Renal cortex interstitium (tissue), 11 donors: ENCODE measurements around the gene NEO1. TPM values are rescaled to one million over a fixed set of nuclear protein-coding genes. Genes with fewer than 3 reads are reported as not detected.

ENCODE experiments used
- DNase-seq, 11 donors: peaks; one replicate each; pipeline ENCODE4 v3.0.0-alpha.2; 2013; ENCODE audit warnings: low read depth in 9 of 11, low spot score in 4 of 11; ENCODE audit errors: extremely low read depth in 1 of 11
- polyA plus RNA-seq, 3 donors: library from polyadenylated mRNA; unstranded; fragments of 120-200 nt; gene quantifications; one replicate each; pipeline ENCODE4 v1.2.1, GENCODE V29; 2013; ENCODE audit not compliant: insufficient read length in 3 of 3

Gene NEO1
- polyA plus RNA-seq, 3 donors, result 128 to 150 (median 142) TPM

DNA sequence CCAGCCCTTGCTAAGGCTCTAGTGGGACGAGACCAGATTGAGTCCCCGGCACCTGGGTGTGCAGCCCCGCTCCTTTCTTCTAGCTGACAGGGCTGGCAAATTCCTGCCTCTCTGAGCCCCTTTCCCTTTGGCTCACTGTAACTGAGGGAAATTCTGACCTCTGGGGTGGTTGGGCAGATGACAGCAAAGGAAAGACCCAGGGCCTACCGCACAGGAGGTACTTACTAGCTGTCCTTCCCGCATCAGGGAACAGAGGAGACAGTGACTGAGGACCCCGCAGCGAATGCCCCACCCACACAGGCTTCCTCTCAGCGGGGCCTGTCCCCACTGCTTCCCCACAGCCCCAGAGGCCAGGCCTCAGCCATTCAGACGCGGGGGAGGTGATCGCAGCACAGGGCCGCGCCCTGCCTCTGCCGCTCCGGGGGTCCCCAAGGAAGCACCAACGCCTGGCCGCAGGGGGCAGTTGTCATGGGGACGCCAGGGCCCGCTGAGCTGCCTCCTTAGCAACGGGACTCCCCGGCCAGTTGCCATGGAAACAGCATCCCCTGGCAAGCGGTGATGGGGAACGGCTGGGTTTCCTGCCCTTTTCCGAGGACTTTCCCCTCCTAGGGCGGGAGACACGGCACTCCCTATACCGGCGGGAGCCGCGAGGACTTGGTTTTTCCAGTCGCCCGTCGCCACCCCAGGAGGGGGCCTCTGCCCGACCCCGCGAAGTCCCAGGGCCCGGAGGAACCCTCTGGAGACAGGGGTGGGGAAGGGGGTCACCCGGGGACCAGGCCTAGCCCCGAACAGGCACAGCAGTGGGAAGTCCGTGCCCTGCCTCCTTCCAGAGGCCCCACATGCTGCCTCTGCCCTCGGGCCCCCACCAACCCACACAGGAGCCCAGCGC lies 266.4 kb downstream of the NEO1 start:
- DNase-seq, result peak in 8 of 11 donors; percentile 13 to 46 (median 24)

DNA sequence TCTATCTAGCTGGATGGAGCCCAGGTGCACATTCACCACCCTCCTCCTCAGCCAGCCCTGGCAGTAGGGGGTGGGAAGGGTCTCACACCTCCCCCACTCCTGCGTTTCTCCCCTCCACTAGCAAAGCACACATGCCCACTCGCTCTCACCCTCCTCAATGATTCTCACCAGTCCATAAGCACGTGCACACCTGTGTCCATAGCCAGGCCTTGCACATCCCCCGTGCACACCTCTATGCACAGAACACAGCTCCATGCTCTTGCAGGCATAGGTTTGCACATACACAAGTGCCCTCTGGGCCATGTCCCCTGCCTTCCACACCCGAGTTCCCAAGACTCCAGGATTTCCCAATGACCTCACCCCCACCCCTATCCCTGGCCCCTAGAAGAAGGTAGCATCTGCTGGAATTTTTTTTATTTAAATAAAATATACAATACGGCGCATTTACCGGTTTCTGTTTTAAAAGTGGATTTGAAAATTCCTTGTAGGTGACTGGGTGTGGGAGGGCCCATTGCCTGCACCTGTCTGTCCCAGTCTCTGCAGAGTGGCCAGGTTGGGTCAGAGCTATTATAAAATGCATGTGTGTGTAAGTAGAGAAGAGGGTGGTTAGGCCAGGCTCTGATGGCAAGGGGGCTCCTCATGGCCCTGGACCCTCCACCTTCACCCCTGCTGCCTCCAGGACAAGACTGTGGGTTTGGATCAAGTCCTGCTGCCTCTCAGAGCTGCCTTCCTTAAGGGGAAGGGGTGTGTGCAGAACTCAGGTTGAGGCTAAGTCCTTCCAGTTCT lies 267.4 kb downstream of the NEO1 start:
- no peak for DNase-seq

DNA sequence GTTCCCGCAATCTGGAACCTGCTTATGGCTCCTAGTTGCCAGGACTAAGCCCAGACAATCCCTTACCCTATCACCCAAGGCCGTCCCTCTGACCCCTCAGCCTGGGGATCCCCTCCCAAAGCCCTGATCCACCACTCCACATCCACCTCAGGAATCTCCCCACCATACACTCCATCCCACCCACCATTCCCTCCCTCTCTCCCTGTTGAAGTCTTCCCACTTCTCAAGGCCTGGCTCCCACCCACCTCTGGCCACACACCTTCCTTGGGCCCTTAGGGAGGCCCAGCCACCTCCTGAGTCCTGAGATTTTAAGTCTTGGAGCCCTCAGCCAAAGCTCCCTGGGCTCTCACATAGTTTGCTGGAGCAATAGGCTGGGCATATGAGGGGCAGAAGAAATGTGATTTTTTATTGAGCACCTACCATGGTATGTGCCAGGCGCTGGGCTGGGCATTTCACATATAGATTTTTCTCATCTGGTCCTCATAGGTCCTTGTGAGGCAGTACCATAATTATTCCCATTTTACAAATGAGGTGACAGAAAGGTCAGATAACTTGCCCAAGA lies 268.4 kb downstream of the NEO1 start:
- no peak for DNase-seq

DNA sequence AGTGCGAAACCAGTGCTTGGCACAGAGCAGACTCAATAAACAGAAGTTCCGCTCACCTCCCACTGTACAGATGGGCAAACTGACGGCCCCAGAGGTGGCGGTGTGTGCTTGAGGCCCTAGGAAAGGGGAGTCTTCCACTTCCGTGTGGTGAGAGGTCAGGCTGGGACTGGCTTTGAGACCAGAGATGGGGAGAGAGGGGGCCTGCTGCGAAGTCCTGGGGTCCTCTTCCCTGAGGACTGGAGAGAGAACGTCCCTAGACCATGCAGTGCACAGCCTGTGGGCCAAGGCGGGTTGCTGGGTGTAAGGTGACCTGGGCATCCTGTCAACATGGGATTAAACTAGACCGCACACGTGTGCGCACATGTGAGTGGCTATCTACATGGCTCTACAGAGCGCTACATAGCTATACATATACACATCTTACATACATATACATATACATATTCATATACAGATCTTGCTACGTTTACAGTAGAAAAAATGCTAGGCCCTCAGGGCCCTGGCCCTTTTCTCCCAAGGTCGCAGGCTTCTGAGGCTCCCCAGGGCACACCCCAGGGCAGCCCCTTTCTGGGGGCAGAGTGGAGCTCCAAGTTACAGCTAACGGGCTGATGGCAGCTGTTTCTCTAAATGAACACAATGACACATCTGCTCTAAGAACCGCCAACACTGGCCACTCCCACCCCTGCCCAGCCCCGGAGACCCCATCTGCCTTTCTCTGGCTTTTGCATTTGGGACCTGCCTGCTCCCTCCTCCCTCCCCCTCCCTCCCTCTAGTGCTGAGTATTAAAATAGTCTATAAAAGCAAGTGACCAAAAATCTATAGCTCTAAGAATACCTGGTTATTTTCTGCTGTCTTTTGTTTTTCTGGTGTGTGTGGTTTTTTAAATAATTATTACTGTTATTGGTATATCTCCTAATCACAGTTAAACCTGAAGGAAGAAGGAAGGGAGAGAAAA lies 269.5 kb downstream of the NEO1 start:
- no peak for DNase-seq

DNA sequence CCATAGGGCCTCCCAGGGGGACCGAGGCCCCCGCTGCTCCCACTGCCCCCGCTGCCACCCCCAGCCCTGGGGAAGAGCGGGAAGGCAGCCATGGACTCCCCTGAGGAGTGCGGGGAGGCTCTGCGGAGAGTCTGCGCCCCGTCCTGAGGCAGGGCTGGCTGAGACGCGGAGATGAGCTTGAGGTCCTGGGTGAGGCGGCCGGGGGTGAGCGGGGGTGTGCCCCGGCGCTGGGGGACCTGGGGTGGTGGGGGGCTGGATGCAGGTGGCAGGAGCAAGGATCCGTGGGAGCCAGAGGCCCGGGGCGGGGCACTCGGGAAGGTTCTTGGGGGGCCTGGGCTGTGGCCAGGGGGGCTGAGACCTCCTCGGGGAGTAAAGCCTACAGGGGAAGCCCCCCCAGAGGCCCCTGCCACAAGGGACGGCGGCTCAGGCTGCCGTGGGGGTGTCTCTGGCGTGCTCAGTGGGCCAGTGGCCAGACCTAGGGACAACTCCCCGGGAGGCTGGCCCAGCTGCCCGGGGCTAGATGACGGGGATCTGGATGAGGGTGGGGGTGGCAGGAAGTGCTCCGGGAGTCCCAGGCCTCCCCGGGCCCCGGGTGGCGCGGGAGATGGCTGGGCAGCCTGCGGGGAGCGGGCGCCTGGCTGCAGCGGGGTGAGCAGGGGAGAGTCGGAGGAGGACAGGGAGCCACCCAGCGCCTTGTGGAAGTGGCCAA lies 270.6 kb downstream of the NEO1 start:
- DNase-seq, result no peak

DNA sequence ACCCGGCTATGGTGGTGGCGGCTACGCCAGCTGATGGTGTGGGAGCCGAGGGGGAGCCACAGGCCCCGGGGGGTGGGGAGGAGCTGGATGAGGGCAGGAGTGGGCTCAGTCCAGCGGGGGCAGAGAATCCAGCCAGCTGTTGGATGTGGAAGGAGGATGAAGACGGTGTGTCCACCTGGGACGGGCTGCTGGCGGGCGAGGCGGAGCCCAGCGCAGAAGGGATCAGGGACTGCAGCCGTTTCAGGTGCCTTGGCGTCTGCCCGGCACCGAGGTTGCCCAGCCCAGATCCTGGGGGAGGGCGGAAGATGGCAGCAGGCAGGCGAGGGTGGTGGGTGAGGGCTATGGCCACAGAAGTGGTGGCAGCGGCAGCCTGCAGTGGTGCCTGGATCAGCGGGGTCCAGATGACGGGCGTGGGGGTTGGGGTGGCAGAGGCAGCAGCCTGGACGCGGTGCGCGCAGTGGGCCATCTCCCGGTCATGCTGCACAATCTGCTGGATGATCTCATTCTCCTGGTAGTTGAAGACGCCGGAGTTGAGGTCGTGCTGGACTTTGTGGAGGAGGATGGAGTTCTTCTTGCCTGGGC lies 271.2 kb downstream of the NEO1 start:
- DNase-seq, result no peak

DNA sequence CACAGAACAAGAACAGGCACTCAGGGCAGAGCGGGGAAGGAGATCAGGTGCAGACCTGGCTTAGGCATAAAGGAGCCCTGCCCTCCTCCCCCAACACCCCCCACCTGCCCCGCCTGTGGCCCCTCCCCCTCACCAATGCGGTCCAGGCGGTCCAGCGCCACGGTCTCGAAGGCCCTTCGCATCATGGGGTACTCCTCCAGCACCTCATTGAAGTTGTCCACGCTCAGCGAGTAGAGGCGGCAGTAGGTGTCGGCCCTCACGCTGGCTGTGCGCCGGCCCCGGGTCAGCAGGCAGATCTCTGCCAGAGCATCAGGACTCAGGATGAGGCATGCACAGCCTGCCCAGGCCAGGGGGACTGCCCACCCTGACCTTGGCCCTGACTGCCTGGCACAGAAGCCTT lies 271.7 kb downstream of the NEO1 start:
- no peak for DNase-seq

DNA sequence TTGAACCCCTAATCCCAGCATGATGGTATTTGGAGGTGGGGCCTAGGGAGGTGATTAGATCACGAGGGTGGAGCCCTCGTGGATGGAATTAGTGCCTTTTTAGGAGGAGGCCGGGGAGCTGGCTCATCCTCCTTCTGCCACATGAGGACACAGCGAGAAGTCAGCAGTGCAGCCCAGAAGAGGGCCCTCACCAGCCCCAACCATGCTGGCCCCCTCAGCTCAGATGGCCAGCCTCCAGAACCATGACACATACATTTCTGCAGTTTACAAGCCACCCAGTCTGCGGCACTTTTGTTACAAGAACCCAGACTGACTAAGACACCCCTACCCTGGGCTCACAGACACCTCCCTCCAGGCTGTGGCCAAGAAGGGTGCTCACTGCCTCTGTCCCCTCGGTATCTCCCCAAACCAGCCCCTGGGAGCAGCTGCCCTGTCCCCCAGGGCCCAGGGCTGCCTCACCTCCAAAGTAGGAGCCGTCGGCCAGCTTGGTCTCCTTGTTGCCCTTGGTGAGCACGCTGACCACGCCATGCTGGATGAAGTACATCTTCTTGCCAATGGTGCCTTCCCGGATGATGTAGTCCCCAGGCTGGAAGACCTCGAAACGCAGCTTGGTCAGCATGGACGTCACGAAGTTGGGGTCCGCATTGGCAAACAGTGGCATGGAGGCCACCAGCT lies 272.4 kb downstream of the NEO1 start:
- DNase-seq, result no peak

DNA sequence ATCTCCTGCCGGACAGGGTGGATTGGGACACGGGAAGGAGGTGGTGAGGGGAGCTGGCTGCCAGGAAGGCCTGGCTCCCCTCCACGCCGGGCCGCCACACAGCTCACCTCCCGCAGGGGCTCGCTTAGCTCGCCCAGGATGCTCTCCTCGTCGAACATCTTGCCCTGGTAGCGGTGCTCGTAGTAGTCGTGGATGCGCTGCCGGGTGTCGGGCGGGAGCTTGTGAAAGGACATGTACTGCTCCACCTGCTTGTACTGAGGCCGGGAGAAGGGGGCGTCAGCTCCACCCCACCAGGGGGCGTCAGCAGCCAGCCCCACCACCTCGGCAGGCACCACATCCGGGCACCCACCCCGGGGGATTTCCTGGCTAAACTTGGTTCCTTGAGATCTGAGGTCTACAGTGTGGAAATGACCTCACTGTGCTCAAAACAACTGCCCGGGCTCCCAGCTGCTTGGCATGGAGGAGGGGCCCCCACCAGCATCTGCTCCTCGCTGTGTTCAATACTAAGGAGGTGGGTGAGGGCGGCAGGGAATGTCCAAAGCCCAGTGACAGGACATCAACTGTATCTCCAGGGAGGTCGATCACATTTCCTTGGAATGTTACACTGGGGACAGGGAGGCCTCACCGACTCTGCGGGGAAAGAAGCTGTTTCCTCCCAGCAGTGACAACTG lies 273.1 kb downstream of the NEO1 start:
- DNase-seq, result no peak

DNA sequence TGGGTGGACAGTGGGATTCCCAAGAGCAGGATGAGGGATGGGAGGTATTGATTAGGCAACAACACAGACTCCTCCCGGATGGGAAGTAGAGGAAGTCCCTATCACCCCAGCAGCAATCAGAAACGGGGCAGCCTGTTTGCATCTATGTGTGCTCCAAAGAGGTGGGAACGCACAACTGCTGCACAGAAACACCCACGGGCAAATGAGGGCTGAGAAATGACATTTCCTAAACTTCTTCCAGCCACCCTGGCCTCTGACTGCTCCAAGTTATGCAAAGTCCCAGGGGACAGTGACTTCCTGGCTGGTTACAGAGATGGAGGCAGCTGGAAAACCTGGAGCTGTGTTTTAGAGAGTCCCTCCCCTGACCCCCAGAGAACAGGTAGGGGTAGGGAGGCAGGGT lies 273.9 kb downstream of the NEO1 start:
- DNase-seq, result no peak

DNA sequence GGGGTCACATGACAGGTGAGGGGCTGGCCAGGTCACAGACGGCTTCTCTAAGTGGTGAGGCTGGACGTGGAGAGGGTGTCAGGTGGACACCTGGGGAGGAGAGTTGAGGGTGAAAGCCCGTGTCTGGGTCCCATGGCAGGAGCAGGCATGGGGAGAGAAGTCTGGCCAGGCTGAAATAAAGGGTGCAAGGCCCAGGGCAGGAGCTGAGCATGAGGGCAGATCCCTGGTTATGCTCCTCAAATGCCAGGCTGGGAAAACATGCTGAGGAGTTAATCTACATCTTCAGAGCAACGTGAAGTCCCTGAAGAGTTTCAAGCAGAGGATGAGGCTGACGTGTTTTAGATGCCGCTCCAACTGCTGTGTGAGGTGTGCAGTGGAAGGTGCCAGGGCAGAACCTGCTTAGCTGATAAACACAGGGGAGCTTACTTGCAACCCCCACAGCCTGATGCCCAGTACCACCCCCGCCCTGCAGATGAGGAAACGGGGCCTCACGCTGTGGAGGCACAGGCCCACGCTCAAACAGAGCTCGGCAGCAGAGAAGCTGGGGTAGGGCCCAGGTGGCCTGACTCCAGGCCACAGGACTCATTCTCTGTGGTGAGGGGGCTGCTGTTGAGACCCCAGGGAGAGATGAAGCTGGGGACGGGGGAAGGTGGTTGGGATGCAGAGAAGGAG lies 276.0 kb downstream of the NEO1 start:
- no peak for DNase-seq

DNA sequence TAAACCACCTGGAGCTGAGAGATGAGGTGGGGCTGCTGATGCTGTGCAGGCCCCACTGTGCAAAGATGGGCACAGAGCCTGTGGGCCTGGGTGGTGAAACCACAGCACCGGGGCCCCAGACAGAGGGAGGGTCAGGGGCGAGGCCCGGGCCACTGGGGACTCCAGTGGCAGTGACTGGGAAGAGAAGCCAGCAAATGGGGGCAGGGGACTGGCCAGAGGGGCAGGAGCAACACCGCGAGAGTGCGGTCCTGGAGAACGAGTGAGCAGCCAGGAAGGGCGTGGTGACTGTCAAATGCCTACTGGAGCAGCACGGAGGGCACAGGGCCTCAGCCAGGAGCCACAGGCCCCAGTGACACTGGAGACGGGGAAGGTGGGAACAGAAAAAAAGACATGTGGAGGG lies 276.7 kb downstream of the NEO1 start:
- no peak for DNase-seq

DNA sequence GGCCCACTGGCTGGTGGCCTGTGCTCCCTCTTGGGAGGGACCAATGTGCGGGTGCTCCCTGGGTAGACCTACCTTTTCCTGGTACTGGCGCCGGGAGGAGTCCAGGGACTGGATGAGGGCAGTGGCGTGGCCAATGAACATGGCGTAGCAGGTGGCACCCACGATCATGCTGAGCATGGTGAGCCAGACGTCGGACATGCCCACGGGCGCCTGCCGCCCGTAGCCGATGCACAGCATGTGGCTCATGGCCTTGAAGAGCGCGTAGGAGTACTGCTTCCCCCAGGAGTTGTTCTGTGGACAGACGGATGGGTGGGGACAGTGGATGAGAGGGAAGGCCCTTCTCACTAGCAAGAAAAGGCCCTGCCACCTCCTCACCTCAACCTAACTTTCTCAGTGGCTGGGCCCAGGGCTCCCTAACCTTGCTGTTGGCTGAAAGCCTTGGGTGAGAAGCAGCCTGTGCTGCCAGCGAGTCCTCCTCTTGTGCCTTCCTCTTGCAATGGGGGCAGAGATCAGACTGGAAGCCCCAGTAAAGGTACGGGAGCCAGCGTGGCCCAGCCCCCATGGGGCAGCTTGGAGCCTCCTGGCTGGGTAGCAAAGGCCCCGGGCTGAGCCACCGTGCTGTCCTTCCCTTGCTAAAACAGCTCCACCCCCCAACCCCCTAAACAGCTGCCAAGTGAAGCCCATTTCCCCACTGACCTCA lies 277.4 kb downstream of the NEO1 start:
- no peak for DNase-seq

DNA sequence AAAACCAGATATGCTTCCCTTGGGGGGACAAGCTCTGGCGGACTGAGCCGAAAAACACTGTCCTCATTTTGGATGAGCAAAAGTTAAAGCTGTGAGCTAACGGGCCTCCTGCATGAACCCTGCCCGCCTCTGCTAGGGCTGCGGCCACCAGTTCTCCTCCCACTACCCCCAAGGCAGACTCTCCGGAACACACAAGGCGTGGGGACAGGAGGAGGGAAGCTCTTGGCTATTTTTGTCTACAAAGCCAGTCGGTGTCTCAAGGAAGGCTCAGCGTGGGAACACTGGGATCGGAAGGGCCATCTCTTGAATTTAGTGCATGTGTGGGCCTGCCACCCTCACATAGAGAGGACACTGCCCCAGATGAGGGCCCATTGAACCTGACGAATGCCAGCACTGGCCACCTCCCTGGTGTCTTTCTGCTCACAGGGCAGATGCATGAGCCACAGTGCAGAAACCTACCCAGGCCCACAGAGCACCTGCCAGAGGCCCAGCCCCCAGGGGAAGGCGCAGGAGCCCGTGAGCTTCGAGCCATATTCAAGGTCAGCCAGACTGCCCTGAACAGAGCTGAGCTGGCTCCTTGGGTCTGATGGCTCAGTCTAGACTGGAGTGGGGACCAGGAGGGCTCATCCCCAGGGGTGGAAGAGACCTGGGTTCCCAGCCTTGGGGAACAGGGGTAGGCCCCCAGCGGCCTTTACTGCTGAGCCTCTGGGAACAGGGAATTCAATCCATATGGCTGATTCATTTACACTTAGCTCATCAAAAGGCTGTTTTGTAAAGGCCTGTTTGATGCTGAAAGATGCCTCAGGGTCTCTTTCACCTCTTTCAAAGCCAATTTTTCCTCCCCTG lies 278.2 kb downstream of the NEO1 start:
- no peak for DNase-seq

DNA sequence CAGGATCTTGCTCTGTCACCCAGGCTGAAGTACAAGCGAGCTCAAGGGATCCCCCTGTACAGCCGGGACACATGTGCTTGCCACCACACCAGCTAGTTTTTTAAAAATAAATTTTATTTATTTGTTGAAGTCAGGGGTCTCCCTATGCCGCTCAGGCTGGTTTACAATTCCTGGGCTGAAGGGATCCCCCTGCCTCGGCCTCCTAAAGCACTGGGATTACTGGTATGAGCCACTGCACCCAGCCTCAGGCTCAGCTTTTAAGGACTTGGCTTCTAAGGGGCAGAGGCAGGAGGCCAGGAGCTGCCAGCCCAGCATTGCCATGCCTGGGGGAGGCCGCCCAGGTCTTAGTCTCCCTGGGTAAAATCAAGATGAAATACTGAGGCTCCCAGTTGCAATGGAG lies 279.2 kb downstream of the NEO1 start:
- DNase-seq, result no peak
